GM21367 (cell line): ENCODE results near the gene NES.
"Not testable (repeated sequence)": the region's sequence is repeated elsewhere in the genome, so short reads cannot be mapped to it uniquely, and the experiment has no call there.

Experiments used
- ATAC-seq: cut with Tn5 transposase; IDR thresholded peaks from one replicate; pipeline ENCODE4 v1.9.1; 2021; ENCODE audit not compliant: unreplicated experiment

The NES gene

DNA sequence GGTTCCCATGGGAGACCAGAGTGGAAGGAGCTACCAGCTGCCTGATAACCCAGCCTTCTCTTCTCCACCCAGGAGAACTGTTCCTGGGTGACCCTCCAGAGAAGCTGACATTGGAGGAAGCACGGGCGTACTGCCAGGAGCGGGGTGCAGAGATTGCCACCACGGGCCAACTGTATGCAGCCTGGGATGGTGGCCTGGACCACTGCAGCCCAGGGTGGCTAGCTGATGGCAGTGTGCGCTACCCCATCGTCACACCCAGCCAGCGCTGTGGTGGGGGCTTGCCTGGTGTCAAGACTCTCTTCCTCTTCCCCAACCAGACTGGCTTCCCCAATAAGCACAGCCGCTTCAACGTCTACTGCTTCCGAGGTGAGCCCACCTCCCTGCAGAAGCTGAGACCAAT lies 28.7 kb downstream of the NES start:
- ATAC-seq: no peak

DNA sequence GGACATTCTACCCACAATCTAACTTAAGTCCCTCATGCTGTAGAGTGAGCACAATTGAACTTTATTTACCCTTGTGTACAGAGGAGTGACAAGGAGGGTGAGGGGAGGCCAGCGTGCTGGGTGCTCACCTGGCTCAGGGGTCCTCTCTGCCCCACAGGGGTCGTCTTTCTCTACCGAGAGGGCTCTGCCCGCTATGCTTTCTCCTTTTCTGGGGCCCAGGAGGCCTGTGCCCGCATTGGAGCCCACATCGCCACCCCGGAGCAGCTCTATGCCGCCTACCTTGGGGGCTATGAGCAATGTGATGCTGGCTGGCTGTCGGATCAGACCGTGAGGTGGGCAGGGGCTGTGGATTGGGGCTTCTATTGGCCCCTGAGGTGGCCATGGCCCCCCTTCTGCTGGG lies 29.9 kb downstream of the NES start:
- no peak for ATAC-seq

- ATAC-seq: no peak
These were observed 30.4 kb downstream of the NES start for GRCh38 chr1:156646738-156647211.

- no peak for ATAC-seq
These were observed 31.5 kb downstream of the NES start for GRCh38 chr1:156645666-156646065.

GRCh38 chr1:156645056-156645455 lies 32.2 kb downstream of the NES start:
- ATAC-seq: no peak

- ATAC-seq: no peak
These were observed 32.6 kb downstream of the NES start for GRCh38 chr1:156644640-156645039.

DNA sequence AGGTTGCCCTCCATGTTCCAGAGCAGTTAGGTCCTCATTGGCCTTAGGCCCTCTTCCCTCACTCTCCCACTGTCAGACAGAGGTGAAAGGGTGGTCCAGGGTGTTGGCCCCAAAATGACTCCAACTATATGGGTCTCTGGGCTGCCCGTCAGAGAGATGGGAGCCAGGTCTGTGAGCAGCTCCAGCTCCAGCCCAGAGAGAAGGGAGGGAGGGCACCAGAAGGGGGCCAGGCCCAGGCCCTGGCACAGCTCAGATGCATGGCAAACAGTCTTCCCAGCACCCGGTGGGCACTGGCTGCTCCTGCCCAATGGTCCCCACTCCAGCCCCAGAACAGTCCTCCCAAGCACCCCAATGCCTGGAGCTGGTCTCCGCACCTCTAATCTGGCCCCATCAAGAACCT lies 33.1 kb downstream of the NES start:
- ATAC-seq: no peak

DNA sequence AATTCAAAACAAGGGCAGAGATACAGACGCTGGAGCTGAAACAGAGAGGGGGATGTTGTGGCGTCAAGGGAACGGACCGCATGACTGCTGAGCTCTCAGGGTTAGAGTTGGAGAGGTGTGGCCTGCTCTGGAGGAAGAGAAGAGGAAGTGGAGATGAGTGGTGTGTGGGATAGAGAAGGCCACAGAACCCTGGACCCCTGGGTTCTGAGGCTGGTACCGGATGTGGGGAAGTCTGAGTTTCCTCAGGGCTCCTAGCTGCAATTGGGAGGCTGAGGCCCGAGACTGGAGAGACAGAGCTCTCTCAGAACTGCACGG lies 33.5 kb downstream of the NES start:
- ATAC-seq: no peak

DNA sequence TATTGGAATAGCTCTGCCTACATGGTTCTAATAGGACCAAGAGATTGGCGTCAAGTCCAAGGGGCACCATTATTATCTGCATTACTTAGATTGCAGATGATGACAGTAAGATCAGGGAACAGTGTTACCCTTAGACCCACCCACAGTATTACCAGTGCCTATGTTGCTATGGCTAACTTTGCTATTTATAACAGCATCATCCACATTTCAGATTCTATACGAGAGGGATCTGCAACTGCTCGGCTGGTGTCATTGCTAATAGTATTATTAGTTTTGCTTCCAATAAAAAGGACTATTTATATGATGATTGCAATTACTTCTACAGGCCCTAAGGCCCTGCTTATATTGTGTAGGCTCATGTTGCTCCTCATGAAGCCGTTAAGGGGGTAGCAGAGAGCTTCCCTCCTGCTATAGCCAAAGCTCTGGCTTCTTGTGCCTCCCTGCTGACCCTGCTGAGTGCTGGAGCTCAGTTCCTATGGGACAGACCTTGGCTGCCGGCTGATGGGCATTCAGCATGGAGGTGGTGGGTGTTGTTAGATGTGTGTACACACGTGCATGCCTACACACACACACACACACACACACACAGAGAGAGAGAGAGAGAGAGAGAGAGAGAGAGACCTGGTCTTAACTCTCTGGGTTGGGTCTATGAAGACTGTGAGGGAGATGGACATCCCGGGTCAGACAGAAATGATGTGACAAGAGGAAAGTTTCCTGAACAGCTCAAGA lies 34.0 kb downstream of the NES start:
- no peak for ATAC-seq

- no peak for ATAC-seq
These were observed 34.8 kb downstream of the NES start for GRCh38 chr1:156642265-156643048.

DNA sequence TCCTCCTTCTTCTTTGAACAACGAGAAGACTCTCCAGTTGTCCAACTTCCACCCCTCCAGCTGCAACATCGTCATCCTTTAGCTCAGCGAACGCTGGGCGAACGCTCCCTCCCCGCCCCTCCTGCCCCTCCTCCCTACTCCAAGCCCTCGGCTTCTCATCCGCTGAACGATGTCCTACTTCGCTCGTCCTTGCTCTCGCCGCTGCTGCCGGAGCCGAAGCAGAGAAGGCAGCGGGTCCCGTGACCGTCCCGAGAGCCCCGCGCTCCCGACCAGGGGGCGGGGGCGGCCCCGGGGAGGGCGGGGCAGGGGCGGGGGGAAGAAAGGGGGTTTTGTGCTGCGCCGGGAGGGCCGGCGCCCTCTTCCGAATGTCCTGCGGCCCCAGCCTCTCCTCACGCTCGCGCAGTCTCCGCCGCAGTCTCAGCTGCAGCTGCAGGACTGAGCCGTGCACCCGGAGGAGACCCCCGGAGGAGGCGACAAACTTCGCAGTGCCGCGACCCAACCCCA lies 35.4 kb downstream of the NES start, which contains the start of gene BCAN:
Gene BCAN, plus strand, starts transcription at position 357 of the 504 bp plus-strand sequence. CDS start 3,938 bp downstream, outside the sequence.
- no peak for ATAC-seq

DNA sequence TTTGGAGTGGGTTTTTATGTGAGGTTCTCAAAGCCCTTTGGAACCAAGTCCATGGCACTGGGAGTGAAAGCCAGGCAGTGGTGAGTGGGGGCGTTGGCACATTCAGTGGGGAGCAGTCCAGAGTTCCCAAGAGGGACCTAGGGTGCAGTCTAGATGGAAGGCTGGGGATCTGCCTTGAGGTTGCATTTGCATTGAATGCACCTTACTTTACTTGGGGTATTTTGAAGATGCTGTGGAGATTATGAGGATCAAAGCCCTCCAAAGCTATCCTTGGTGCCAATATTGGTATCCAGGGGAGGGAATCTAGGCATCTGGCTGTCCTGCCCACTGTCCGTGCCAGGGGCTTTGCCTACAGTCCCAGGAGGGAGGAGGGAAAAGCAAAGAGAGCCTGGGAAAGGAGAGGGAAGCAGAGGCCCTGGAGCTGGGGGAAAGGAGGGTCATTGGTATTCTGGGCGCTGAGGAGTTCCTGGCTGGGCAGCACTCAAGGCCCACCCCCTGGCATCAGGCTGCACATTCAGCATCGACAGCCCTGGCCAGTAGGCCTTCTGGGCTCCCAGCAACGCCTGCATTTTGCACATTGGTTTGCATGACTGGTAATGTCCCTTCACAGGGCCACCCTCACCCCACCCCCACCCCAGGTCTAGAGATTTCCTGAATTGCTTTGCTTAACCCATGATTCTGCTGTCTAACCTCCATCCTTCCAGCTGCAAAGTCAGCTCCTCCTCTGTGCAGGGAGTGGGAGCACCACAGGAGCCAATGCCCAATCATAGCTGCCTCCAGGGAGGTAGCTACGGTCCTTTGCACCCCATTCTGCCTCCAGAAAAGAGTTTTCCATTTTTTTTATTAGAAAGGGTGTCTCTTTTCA lies 36.1 kb downstream of the NES start:
- ATAC-seq: no peak

GRCh38 chr1:156639601-156640101 lies 37.6 kb downstream of the NES start:
- no peak for ATAC-seq

DNA sequence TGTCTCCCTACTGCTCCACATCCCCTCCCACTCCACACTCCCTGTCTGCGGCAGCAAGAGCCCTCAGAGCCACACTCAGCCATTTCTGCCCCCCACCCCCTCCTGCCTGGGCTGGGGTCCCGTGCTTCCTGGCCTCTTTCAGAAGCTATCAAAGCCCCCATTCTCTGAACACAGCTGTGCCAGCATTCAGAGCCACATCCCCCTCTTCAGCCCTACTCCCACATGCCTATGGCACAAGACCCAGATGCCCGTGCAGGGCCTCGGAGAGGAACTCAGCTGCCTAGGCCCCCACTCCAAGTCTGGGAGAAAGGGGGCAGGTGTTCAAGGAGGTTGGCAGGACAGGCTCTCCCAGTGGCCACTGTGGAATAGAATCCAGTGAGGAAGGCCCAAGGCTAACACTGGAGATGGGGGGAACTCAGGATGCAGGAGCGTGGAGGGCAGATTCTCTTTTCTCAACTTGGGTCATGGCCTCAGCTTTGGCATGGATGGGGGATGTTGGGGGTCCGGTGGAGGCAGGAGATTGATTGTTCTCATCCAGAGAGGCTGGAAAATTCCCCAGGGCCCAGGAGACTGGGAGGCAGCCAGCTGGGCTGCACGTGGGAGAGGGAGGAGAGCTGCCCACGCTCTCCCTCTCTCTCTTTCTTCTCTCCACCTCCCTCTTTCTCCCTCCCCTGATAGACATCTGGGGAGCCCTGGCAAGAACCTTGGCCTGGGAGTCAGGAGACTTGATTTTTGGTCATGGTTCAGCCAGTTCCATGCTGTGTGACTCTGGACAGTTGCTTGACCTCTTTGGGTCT lies 38.8 kb downstream of the NES start:
- ATAC-seq: no peak

DNA sequence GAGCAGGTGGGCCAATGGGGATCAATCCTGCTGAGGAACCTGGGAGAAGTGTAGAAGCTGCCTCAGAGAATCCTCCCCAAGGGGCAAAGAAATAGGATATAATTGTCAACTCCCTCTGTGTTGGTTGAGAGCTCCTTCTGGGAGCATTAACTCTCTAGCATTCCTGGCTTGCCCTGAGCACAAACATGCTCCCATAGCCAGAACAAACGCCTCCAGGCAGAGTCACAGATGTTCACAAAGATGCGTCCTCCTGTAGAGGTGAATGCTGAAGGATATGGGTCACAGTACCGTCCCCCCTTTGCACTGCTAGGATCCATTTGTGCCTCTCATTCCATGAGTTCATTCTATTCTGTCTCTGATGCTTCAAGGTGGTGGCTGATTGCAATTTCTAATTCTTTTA lies 44.9 kb downstream of the NES start:
- no peak for ATAC-seq

DNA sequence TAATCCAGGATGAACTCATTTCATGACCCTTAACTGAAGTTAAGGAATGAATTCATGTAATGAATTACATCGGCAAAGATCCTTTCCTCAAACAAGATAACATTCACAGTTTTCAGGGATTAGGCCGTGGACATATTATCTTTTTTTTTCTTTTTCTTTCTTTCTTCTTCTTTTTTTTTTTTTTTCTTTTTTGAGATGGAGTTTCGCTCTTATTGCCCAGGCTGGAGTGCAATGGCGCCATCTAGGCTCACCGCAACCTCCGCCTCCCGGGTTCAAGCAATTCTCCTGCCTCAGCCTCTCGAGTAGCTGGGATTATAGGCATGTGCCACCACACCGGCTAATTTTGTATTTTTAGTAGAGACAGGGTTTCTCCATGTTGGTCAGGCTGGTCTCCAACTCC lies 46.1 kb downstream of the NES start:
- ATAC-seq: not testable (repeated sequence)

GRCh38 chr1:156629823-156630449 lies 47.3 kb downstream of the NES start:
- no peak for ATAC-seq

GRCh38 chr1:156627313-156627880 lies 49.8 kb downstream of the NES start:
- no peak for ATAC-seq

GRCh38 chr1:156626079-156626438 lies 51.1 kb downstream of the NES start:
- ATAC-seq: no peak
